ENCODE results near the gene DENND5B. TPM values are rescaled to one million over a fixed set of nuclear protein-coding genes. Genes with fewer than 3 reads are reported as not detected.
A peak's percentile ranks its signal among the peaks of the same experiment; 100 is the strongest.

DENND5B gene
- total and polyA plus RNA-seq, 7 donors = 4.8 to 24.3 (median 13.6) TPM

GRCh38 chr12:31519511-31519910 is 71.4 kb downstream of the DENND5B start:
- DNase-seq (no peak), ATAC-seq (no peak)
- no peak for TF ChIP-seq CTCF (IDR thresholded peaks at IDR 0.05)
- no peaks in the 10 kb centered on the region for H3K36me3 ChIP-seq (ENCODE audit: insufficient read depth in 1 of 2, low read depth in 1 of 2)
- H3K27me3 ChIP-seq (ENCODE audit: insufficient read depth in 3 of 3, low read length in 2 of 3) = no peaks in the 10 kb centered on the region
- H3K27ac ChIP-seq = no peak overlapping the region
- no peak overlapping the region for H3K4me3 ChIP-seq
- H3K9me3 ChIP-seq = no peaks in the 10 kb centered on the region
- intact Hi-C loops (cut with DNase I) = no loop called here
- peaks cover 35% of the 10 kb centered on the region for H3K4me1 ChIP-seq

- Histone ChIP-seq H3K27me3 (ENCODE audit: insufficient read depth in 3 of 3, low read length in 2 of 3) (no peaks in the 10 kb centered on the region), H3K9me3 (no peaks in the 10 kb centered on the region), H3K4me1 (peaks cover 27% of the 10 kb centered on the region), H3K27ac (no peak overlapping the region), H3K36me3 (ENCODE audit: insufficient read depth in 1 of 2, low read depth in 1 of 2) (no peaks in the 10 kb centered on the region), H3K4me3 (no peak overlapping the region)
- WGBS, 3 donors = 49 to 69% (median 50%) methylated on average over 4 of the region's 4 CpGs
- no peak for TF ChIP-seq CTCF (IDR thresholded peaks at IDR 0.05)
- intact Hi-C loops (cut with DNase I) = no loop called here
- DNase-seq = no peak
- peak in 2 of 4 donors; percentile 25 to 40 for ATAC-seq
These were observed 72.2 kb downstream of the DENND5B start for GRCh38 chr12:31518680-31519227.

- no peak for DNase-seq
- peak in 1 of 4 donors; percentile 37 for ATAC-seq
- intact Hi-C loops (cut with DNase I) = no loop called here
- Histone ChIP-seq H3K27me3 (ENCODE audit: insufficient read depth in 3 of 3, low read length in 2 of 3) (no peaks in the 10 kb centered on the region), H3K4me1 (peaks cover 24% of the 10 kb centered on the region), H3K36me3 (ENCODE audit: insufficient read depth in 1 of 2, low read depth in 1 of 2) (no peaks in the 10 kb centered on the region), H3K27ac (no peak overlapping the region), H3K4me3 (no peak overlapping the region), H3K9me3 (no peaks in the 10 kb centered on the region)
- 27 to 73% (median 61%) methylated on average over 1 of the region's 1 CpG for WGBS, 3 donors
- TF ChIP-seq CTCF (IDR thresholded peaks at IDR 0.05) = no peak
These were observed 72.9 kb downstream of the DENND5B start for GRCh38 chr12:31517994-31518393.

GRCh38 chr12:31516702-31517101 is 74.2 kb downstream of the DENND5B start:
- Histone ChIP-seq H3K36me3 (ENCODE audit: insufficient read depth in 1 of 2, low read depth in 1 of 2) (no peaks in the 10 kb centered on the region), H3K9me3 (no peaks in the 10 kb centered on the region), H3K27me3 (ENCODE audit: insufficient read depth in 3 of 3, low read length in 2 of 3) (no peaks in the 10 kb centered on the region), H3K4me3 (no peak overlapping the region), H3K4me1 (peaks cover 24% of the 10 kb centered on the region), H3K27ac (no peak overlapping the region)
- DNase-seq = no peak
- 63 to 78% (median 66%) methylated on average over 2 of the region's 2 CpGs for WGBS, 3 donors
- intact Hi-C loops (cut with DNase I) = no loop called here
- no peak for ATAC-seq
- TF ChIP-seq CTCF (IDR thresholded peaks at IDR 0.05) = no peak

- ATAC-seq (no peak), DNase-seq (no peak)
- Histone ChIP-seq H3K9me3 (no peaks in the 10 kb centered on the region), H3K27me3 (ENCODE audit: insufficient read depth in 3 of 3, low read length in 2 of 3) (no peaks in the 10 kb centered on the region), H3K36me3 (ENCODE audit: insufficient read depth in 1 of 2, low read depth in 1 of 2) (no peaks in the 10 kb centered on the region), H3K27ac (no peak overlapping the region), H3K4me1 (peaks cover 20% of the 10 kb centered on the region), H3K4me3 (no peak overlapping the region)
- 95 to 98% (median 97%) methylated on average over 4 of the region's 4 CpGs for WGBS, 3 donors
- no peak for TF ChIP-seq CTCF (IDR thresholded peaks at IDR 0.05)
- intact Hi-C loops (cut with DNase I) = no loop called here
These were observed 76.0 kb downstream of the DENND5B start for GRCh38 chr12:31514912-31515311.
